Activated CD4-positive, alpha-beta T cell treated with anti-CD3 and anti-CD28 coated beads, Interleukin-2, amount 10 ng/mL, durations not matched to agents 7 days and 5 days (primary cell): ENCODE measurements around the gene NOC2L. TPM values are rescaled to one million over a fixed set of nuclear protein-coding genes. Genes with fewer than 3 reads are reported as not detected.

Source experiments
- CTCF ChIA-PET: fragments of 350-600 bp; sonication (Branson Sonifier 250); formaldehyde crosslinking; loops from one replicate; lab custom pipeline; 2021; ENCODE audit warnings: antibody characterized with exemption; lab: Charles Lee
- POLR2A ChIA-PET: fragments of 350-600 bp; sonication (Branson Sonifier 250); formaldehyde crosslinking; loops from one replicate; lab custom pipeline; 2021; ENCODE audit warnings: antibody characterized with exemption; lab: Charles Lee
- DNase-seq: peaks from one replicate; pipeline ENCODE4 v3.0.0-alpha.2; 2020
- H3K27ac Mint-ChIP-seq: one replicate; pipeline ENCODE4 v1.8.0; 2021; ENCODE audit warnings: mild to moderate bottlenecking, moderate library complexity, mixed read lengths
- H3K27me3 Mint-ChIP-seq: one replicate; pipeline ENCODE4 v1.8.0; 2021; ENCODE audit warnings: mixed read lengths
- H3K36me3 Mint-ChIP-seq: one replicate; pipeline ENCODE4 v1.8.0; 2021; ENCODE audit warnings: low read depth, mixed read lengths
- H3K4me1 Mint-ChIP-seq: one replicate; pipeline ENCODE4 v1.8.0; 2021; ENCODE audit warnings: mixed read lengths
- H3K4me3 Mint-ChIP-seq: one replicate; pipeline ENCODE4 v1.8.0; 2021; ENCODE audit warnings: mild to moderate bottlenecking, moderate library complexity, mixed read lengths
- H3K9me3 Mint-ChIP-seq: one replicate; pipeline ENCODE4 v1.8.0; 2021; ENCODE audit warnings: mixed read lengths
- total RNA-seq, 2 experiments: library from RNA; stranded (reverse); gene quantifications; one replicate each; pipeline ENCODE4 v1.2.3, GENCODE V29; 2021

NOC2L gene
- total RNA-seq: 10 to 100 TPM; 60.5 to 71.8 TPM

- Mint-ChIP-seq H3K4me1 (peaks cover 25% of the 10 kb centered on the region), H3K27ac (peak within 1 kb of the TSS; percentile 90), H3K4me3 (peak within 1 kb of the TSS; percentile 95), H3K9me3 (no peaks in the 10 kb centered on the region), H3K36me3 (peaks cover 14% of the 10 kb centered on the region), H3K27me3 (no peaks in the 10 kb centered on the region)
- ChIA-PET CTCF (interaction anchor here (0.5 to 1.5 kb wide), 4 partner anchors 15 to 333 kb away, joined by 3 to 4 read pairs (median 4); no protein-coding TSS in a partner anchor), POLR2A (no interaction called here)
- peak; percentile 94 for DNase-seq
Observed at GRCh38 chr1:958823-959730, at the start of gene NOC2L. TSS of gene NOC2L (minus strand) at chr1:959256. CDS start at chr1:959240, 16 bp downstream.

DNA sequence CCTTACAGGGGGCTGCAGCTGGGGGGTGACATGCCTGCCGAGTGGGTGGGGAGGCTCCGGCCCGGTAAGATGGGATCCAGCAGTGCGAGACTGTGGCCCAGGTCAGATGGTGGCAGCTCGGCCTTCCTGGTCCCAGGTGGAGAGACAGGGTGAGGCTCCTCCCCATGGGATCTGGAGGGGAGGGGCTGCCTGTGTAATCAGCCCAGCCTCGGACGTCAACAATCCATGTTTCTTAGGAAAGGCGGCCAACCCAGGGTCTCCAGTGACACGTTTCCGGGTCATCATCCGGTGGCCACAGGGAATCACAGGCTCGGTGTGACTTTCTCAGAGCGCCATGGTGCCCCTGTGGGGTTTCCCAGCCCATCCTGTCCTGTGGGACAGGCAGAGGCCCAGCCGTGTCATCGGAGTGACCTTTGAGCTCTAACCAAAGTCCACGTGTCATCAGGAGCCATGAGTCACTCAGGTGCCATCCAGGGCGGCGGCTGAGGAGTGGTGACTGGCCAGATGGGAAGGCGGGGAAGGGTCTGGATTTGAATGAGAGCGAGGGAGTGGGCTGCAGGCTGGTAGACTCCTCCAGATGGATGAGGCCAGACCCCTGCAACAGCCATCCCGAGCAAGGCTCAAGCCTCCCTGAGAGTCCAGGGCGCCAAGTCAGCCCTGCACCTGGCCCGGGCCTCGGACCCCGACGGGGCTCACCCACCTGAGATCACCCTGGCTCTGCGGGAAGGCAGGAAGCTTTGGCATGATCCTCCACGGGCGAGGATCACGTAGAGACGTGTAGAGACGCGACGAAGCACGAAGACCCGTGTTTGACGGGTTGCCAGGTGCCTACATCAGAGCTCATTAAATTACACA is 47.5 kb upstream of the NOC2L start:
- Mint-ChIP-seq H3K4me1 (peaks cover 28% of the 10 kb centered on the region), H3K27me3 (peaks cover 35% of the 10 kb centered on the region), H3K9me3 (no peaks in the 10 kb centered on the region), H3K4me3 (no peak overlapping the region), H3K36me3 (peaks cover 2% of the 10 kb centered on the region), H3K27ac (no peak overlapping the region)
- DNase-seq: no peak
- POLR2A ChIA-PET: no interaction called here
- CTCF ChIA-PET: interaction anchor here (1.0 kb wide), 1 partner anchor 100 kb away, joined by 3 read pairs; no protein-coding TSS in a partner anchor

GRCh38 chr1:1005774-1006304 is 46.8 kb upstream of the NOC2L start:
- peaks cover 38% of the 10 kb centered on the region for H3K27me3 Mint-ChIP-seq
- no peak overlapping the region for H3K4me3 Mint-ChIP-seq
- no peaks in the 10 kb centered on the region for H3K9me3 Mint-ChIP-seq
- DNase-seq: no peak
- POLR2A ChIA-PET: no interaction called here
- peaks cover 30% of the 10 kb centered on the region for H3K4me1 Mint-ChIP-seq
- no peak overlapping the region for H3K27ac Mint-ChIP-seq
- CTCF ChIA-PET: interaction anchor here (1.0 to 6.5 kb wide), 2 partner anchors 10 to 99 kb away, joined by 3 to 67 read pairs; partner anchors contain the start of genes AGRN and ISG15
- peaks cover 2% of the 10 kb centered on the region for H3K36me3 Mint-ChIP-seq

GRCh38 chr1:1004780-1005697 is 46.0 kb upstream of the NOC2L start:
- no peak for DNase-seq
- no peak overlapping the region for H3K4me3 Mint-ChIP-seq

GRCh38 chr1:1004420-1004779 is 45.3 kb upstream of the NOC2L start:
- Mint-ChIP-seq H3K27ac (peak overlapping the region; percentile 74), H3K27me3 (peaks cover 41% of the 10 kb centered on the region), H3K9me3 (no peaks in the 10 kb centered on the region), H3K36me3 (peaks cover 4% of the 10 kb centered on the region), H3K4me3 (no peak overlapping the region), H3K4me1 (peaks cover 31% of the 10 kb centered on the region)
- ChIA-PET CTCF (interaction anchor here (6.5 kb wide), 1 partner anchor 11 kb away, joined by 67 read pairs; the partner anchor contains the start of genes AGRN and ISG15), POLR2A (no interaction called here)
- no peak for DNase-seq

More at GRCh38 chr1:1004780-1005697, 46.0 kb upstream of the NOC2L start:
- Mint-ChIP-seq H3K36me3 (peaks cover 4% of the 10 kb centered on the region), H3K4me1 (peaks cover 31% of the 10 kb centered on the region), H3K27ac (peak overlapping the region; percentile 74), H3K27me3 (peaks cover 41% of the 10 kb centered on the region), H3K9me3 (no peaks in the 10 kb centered on the region)
- POLR2A ChIA-PET: no interaction called here
- CTCF ChIA-PET: interaction anchor here (1.0 to 6.5 kb wide), 2 partner anchors 11 to 99 kb away, joined by 3 to 67 read pairs; partner anchors contain the start of genes AGRN and ISG15

DNA sequence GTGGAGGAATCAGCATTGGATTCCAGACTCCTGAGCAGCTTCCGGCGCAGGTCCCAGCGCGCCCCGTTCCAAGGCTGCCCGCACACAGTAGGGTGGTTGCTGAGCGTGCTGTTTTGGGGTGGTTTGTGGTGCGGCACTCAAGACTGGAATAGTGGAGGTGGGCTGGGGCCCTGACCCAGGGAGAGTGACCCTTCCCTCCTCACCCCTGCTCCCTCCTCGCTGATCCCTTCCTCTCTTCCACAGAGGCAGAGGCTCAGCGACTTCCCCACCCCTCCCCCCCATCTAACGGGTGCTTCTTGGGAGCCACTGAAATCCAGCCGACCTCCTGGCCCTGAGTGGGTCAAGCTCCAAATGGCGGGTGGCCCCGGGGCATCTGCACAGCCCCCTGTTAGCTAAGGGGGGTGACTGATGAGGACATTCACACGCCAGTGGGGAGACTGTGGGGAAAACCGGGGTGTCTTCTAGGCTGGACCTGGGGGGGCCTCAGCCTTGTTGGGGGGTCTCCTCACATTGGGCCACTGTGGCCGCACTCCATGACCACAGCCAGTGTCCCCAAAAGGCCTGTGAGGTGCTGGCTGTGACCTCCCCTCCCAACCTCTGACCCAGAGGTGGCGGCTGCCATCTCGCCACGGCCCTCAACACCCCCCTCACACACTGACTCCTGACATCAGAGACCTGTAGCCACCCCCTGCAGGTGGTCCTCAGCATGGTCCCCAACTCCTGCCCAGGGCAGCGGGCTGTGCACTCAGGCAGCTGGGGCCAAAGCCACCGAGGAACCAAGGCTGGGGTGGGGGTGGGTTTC is 44.8 kb upstream of the NOC2L start:
- peaks cover 4% of the 10 kb centered on the region for H3K36me3 Mint-ChIP-seq
- H3K4me3 Mint-ChIP-seq: no peak overlapping the region
- ChIA-PET CTCF (interaction anchor here (6.5 kb wide), 1 partner anchor 12 kb away, joined by 67 read pairs; the partner anchor contains the start of genes AGRN and ISG15), POLR2A (no interaction called here)
- DNase-seq: no peak
- H3K4me1 Mint-ChIP-seq: peaks cover 27% of the 10 kb centered on the region
- H3K27me3 Mint-ChIP-seq: peaks cover 39% of the 10 kb centered on the region
- no peak overlapping the region for H3K27ac Mint-ChIP-seq
- H3K9me3 Mint-ChIP-seq: no peaks in the 10 kb centered on the region

DNA sequence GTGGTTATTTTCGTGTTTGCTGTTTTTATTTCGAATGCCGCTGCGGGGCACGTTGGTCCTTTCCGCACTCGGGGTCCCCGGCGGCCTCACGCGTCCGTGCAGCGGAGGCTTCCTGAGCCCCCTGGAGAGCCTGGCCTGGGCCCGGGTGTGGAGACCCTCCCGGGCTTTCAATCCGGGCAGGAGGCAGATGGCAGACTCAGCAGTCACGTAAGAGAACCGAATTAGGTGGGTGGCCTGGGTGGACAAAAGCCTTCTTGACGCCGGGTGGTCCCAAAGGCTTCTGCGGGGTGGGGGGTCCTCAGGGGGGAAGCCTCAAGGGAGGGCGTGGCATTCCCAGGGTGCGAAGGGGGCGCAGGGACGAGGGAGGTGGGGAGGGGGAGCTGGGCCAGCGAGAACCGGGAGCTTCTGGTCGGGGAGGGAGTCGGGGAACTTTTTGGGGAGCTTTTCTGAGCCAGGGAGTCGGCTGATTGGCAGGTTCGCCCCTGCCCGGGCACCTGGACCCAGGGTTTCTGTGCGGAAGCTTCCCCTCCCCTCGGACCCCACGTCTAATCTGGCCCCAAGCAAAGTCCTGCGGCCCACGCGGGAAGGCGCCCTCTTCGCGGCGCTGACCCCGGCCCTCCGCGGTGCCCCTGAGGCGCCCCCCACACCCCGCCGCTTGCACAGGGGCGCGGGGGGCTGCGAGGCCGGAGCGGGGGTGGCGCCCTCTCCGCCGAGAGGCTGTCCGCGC is 42.2 kb upstream of the NOC2L start:
- peak overlapping the region; percentile 76 for H3K27ac Mint-ChIP-seq
- H3K27me3 Mint-ChIP-seq: peaks cover 39% of the 10 kb centered on the region
- peaks cover 25% of the 10 kb centered on the region for H3K4me1 Mint-ChIP-seq
- DNase-seq: no peak
- H3K4me3 Mint-ChIP-seq: peak overlapping the region; percentile 53
- H3K36me3 Mint-ChIP-seq: peaks cover 4% of the 10 kb centered on the region
- no peaks in the 10 kb centered on the region for H3K9me3 Mint-ChIP-seq
- CTCF ChIA-PET: interaction anchor here (1.1 to 6.5 kb wide), 6 partner anchors 8 to 291 kb away, joined by 3 to 67 read pairs (median 9); partner anchors contain the start of genes AGRN, ISG15 and PERM1
- POLR2A ChIA-PET: no interaction called here

GRCh38 chr1:1000357-1001056 is 41.5 kb upstream of the NOC2L start:
- Mint-ChIP-seq H3K4me3 (peak overlapping the region; percentile 53), H3K9me3 (no peaks in the 10 kb centered on the region), H3K36me3 (peaks cover 4% of the 10 kb centered on the region), H3K27me3 (peaks cover 40% of the 10 kb centered on the region), H3K4me1 (peaks cover 28% of the 10 kb centered on the region), H3K27ac (peak overlapping the region; percentile 76)
- POLR2A ChIA-PET: no interaction called here
- CTCF ChIA-PET: interaction anchor here (2.1 to 6.5 kb wide), 3 partner anchors 8 to 17 kb away, joined by 11 to 67 read pairs (median 13); partner anchors contain the start of genes AGRN and ISG15
- peak; percentile 59 for DNase-seq

GRCh38 chr1:999725-1000356 is 40.8 kb upstream of the NOC2L start, which contains the start of gene HES4:
TSS of gene HES4 (minus strand) at chr1:1000097. CDS start at chr1:999973, 124 bp downstream.
- Mint-ChIP-seq H3K36me3 (peaks cover 2% of the 10 kb centered on the region), H3K4me1 (peaks cover 21% of the 10 kb centered on the region), H3K27ac (peak within 1 kb of the TSS; percentile 76), H3K9me3 (no peaks in the 10 kb centered on the region), H3K27me3 (peaks cover 40% of the 10 kb centered on the region), H3K4me3 (peak within 1 kb of the TSS; percentile 53)
- CTCF ChIA-PET: interaction anchor here (1.0 to 6.5 kb wide), 3 partner anchors 15 to 23 kb away, joined by 3 to 67 read pairs (median 3); partner anchors contain the start of genes AGRN and ISG15
- DNase-seq: peak; percentile 59
- POLR2A ChIA-PET: no interaction called here
